GM21367 (cell line): ENCODE data around the gene ZAP70.

Experiments used
- ATAC-seq: cut with Tn5 transposase; IDR thresholded peaks from one replicate; pipeline ENCODE4 v1.9.1; 2021; ENCODE audit not compliant: unreplicated experiment

ZAP70 gene

GRCh38 chr2:97775074-97775473 is 61.7 kb downstream of the ZAP70 start:
- ATAC-seq: no peak

- no peak for ATAC-seq
These were observed 65.8 kb downstream of the ZAP70 start for GRCh38 chr2:97779141-97779540.

DNA sequence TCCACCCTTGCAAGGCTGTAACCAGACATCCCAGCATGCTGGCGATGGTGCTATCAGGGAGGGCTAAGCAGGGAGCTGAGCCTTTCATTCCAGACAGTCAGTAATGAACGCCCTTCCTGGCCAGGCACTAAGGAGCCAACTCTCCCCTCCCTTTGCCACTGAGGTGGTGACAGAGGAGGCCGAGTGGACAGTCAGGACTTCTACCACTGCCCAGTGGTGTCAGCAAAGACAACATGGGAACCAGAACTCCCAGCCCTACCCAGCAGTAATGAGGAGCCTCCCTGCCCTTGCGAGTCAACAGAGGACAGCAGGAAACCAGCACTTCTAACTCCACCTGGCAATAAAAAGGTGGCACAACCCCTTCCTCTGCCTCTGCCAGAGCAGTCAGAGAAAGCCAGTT is 68.6 kb downstream of the ZAP70 start:
- no peak for ATAC-seq

DNA sequence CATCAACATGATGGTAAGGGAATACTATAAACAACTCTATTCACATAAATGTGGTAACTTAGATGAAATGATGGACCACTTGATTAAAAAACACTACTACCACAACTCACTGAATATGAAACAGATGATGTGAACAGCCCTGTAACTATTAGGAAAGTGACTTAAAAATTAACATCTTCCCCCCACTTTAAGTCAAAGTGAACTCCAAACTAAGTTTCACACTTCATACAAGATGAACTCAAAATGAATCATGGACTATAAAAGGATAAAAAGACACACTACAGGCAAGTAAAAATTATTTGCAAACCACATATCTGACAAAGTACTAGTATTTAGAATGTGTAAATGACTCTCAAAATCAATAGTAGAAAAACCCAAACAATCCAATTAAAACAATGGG is 71.6 kb downstream of the ZAP70 start:
- no peak for ATAC-seq

DNA sequence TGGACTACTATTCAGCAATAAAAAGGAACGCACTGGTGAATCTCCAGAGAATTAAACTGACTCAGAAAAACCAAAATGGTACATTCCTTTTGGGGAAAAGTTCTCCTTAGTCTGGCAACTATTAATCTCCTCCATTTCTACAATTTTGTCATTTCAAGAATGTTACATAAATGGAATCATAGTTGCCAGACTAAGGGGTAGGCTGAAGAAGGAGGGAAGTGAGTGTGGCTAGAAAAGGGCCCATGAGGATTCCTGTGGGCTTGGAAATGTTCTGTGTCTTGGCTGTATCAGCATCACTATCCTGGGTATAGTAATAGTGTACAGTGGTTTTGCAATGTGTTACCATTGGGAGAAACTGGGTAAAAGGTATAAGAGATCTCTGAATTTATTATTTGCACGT is 72.4 kb downstream of the ZAP70 start:
- no peak for ATAC-seq

DNA sequence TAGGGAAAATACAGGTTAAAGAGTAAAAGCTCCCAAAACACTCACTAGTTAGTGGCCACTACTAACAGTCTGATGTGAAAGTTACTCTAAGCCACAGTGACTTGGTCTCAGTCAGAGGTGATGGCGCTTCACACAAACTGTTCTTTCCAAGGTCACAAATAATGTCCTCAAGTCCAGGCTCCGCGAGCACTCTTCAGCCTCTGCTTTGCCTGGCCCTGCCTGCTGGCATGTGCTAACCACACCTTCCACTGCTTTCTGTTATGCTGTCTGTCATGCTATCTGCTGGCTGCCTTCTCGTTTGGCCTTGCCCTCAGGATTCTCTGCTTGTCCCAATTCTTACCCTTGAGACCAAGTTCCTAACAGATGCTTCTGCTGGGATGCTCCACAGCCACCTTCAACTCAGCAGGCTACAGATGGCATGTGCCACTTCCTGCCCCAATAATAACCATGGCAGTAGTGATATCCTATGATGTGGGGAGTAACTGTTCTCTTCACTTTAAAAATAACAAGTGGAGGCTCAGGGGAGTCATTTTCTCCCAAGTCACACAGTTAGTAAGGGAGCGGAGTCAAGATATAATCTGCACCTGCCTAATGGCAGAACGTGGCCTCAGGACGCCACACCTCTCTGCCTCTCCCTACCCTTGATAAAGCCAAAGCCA is 75.7 kb downstream of the ZAP70 start:
- no peak for ATAC-seq
